ENCODE results near the gene MYBPH. TPM values are rescaled to one million over a fixed set of nuclear protein-coding genes. Genes with fewer than 3 reads are reported as not detected.

MYBPH gene
- total RNA-seq, 1 experiment from 2014 or later: not detected

- TF ChIP-seq EZH2 (IDR thresholded peaks at IDR 0.05; ENCODE audit: borderline replicate concordance, low read depth, low read length, poor library complexity, severe bottlenecking) (no peak), CTCF (conservative IDR thresholded peaks at IDR 0.05; ENCODE audit: low read depth, low read length) (no peak)
- H3K4me3 ChIP-seq (ENCODE audit: low read depth, low read length, poor library complexity, severe bottlenecking): no peak overlapping the region
- POLR2A ChIA-PET (ENCODE audit: low non-redundant PET): interaction anchor here (0.6 kb wide), 1 partner anchor 175 kb away, joined by 5 read pairs; no protein-coding TSS in a partner anchor
- no peak overlapping the region for H3K27ac ChIP-seq (ENCODE audit: low read depth, low read length, poor library complexity, severe bottlenecking)
- intact Hi-C loops (cut with micrococcal nuclease; ENCODE audit: unreplicated experiment): no loop called here
- CTCF ChIA-PET: no interaction called here
- no peaks in the 10 kb centered on the region for H3K36me3 ChIP-seq (ENCODE audit: insufficient read depth, low read length, poor library complexity, severe bottlenecking)
- H3K27me3 ChIP-seq (replicated peaks; ENCODE audit: insufficient read depth, low read depth, low read length, poor library complexity): peaks cover 15% of the 10 kb centered on the region
- H3K4me1 ChIP-seq (ENCODE audit: insufficient read depth, low read length, poor library complexity, severe bottlenecking): no peaks in the 10 kb centered on the region
- H3K9me3 ChIP-seq (ENCODE audit: low read depth, low read length, poor library complexity, severe bottlenecking): no peaks in the 10 kb centered on the region
- BruUV-seq (replicated peaks): no TSS peak
- peak; percentile 36 for DNase-seq (ENCODE audit: low spot score)
These were observed 8.4 kb downstream of the MYBPH start for GRCh38 chr1:203167026-203167912.

GRCh38 chr1:203166192-203166940 is 9.3 kb downstream of the MYBPH start:
- H3K4me1 ChIP-seq (ENCODE audit: insufficient read depth, low read length, poor library complexity, severe bottlenecking): no peaks in the 10 kb centered on the region
- no peak overlapping the region for H3K27ac ChIP-seq (ENCODE audit: low read depth, low read length, poor library complexity, severe bottlenecking)
- no TSS peak for BruUV-seq (replicated peaks)
- no peak overlapping the region for H3K4me3 ChIP-seq (ENCODE audit: low read depth, low read length, poor library complexity, severe bottlenecking)
- no peak for DNase-seq (ENCODE audit: low spot score)
- peaks cover 17% of the 10 kb centered on the region for H3K27me3 ChIP-seq (replicated peaks; ENCODE audit: insufficient read depth, low read depth, low read length, poor library complexity)
- intact Hi-C loops (cut with micrococcal nuclease; ENCODE audit: unreplicated experiment): no loop called here
- TF ChIP-seq EZH2 (IDR thresholded peaks at IDR 0.05; ENCODE audit: borderline replicate concordance, low read depth, low read length, poor library complexity, severe bottlenecking): no peak
- no peak for TF ChIP-seq CTCF (conservative IDR thresholded peaks at IDR 0.05; ENCODE audit: low read depth, low read length)
- no peaks in the 10 kb centered on the region for H3K9me3 ChIP-seq (ENCODE audit: low read depth, low read length, poor library complexity, severe bottlenecking)
- H3K36me3 ChIP-seq (ENCODE audit: insufficient read depth, low read length, poor library complexity, severe bottlenecking): no peaks in the 10 kb centered on the region
- ChIA-PET POLR2A (ENCODE audit: low non-redundant PET) (no interaction called here), CTCF (no interaction called here)

GRCh38 chr1:203165800-203166161 is 9.8 kb downstream of the MYBPH start:
- H3K9me3 ChIP-seq (ENCODE audit: low read depth, low read length, poor library complexity, severe bottlenecking): no peaks in the 10 kb centered on the region
- CTCF ChIA-PET: no interaction called here
- no peak overlapping the region for H3K27ac ChIP-seq (ENCODE audit: low read depth, low read length, poor library complexity, severe bottlenecking)
- no peaks in the 10 kb centered on the region for H3K36me3 ChIP-seq (ENCODE audit: insufficient read depth, low read length, poor library complexity, severe bottlenecking)
- H3K27me3 ChIP-seq (replicated peaks; ENCODE audit: insufficient read depth, low read depth, low read length, poor library complexity): peaks cover 22% of the 10 kb centered on the region
- BruUV-seq (replicated peaks): no TSS peak
- TF ChIP-seq EZH2 (IDR thresholded peaks at IDR 0.05; ENCODE audit: borderline replicate concordance, low read depth, low read length, poor library complexity, severe bottlenecking) (no peak), CTCF (conservative IDR thresholded peaks at IDR 0.05; ENCODE audit: low read depth, low read length) (no peak)
- intact Hi-C loops (cut with micrococcal nuclease; ENCODE audit: unreplicated experiment): no loop called here
- no peaks in the 10 kb centered on the region for H3K4me1 ChIP-seq (ENCODE audit: insufficient read depth, low read length, poor library complexity, severe bottlenecking)
- POLR2A ChIA-PET (ENCODE audit: low non-redundant PET): no interaction called here
- no peak for DNase-seq (ENCODE audit: low spot score)
- no peak overlapping the region for H3K4me3 ChIP-seq (ENCODE audit: low read depth, low read length, poor library complexity, severe bottlenecking)
